Tibial nerve (tissue), 4 donors: ENCODE data around the gene WDR45B. TPM values are rescaled to one million over a fixed set of nuclear protein-coding genes. Genes with fewer than 3 reads are reported as not detected.

Source experiments
- DNase-seq, 2 donors: peaks; one replicate each; pipeline ENCODE4 v3.0.0-alpha.2; 2019; ENCODE audit warnings: low spot score in 2 of 2
- H3K27ac ChIP-seq, 4 donors: fragments of 200-600 bp; sonication (generic) in 3 of 4; one replicate each; pipeline ENCODE4 v1.5.1; 2017 to 2019; ENCODE audit warnings: mild to moderate bottlenecking in 1 of 4
- H3K27me3 ChIP-seq, 2 donors: fragments of 200-600 bp; sonication (generic) in 1 of 2; one replicate each; pipeline versions ENCODE4 v1.5.1 to v1.6.0; 2017 to 2019
- H3K36me3 ChIP-seq, 3 donors: fragments of 200-600 bp; sonication (generic); one replicate each; pipeline ENCODE4 v1.5.1; 2018 to 2019
- H3K4me1 ChIP-seq, 4 donors: fragments of 200-600 bp; sonication (generic) in 3 of 4; one replicate each; pipeline ENCODE4 v1.5.1; 2017 to 2019
- H3K4me3 ChIP-seq, 4 donors: fragments of 200-600 bp; sonication (generic) in 3 of 4; one replicate each; pipeline ENCODE4 v1.5.1; 2017 to 2019; ENCODE audit warnings: mild to moderate bottlenecking in 1 of 4, moderate library complexity in 1 of 4
- H3K9me3 ChIP-seq, 4 donors: fragments of 200-600 bp; sonication (generic) in 3 of 4; one replicate each; pipeline ENCODE4 v1.5.1; 2017 to 2019
- CTCF ChIP-seq, 5 experiments: fragments of 200-600 bp in 3 of 5; fragments of 450-650 bp in 2 of 5; sonication (generic) in 3 of 5; IDR thresholded peaks; one replicate each; pipeline ENCODE4 v1.5.1; 2016 to 2019; ENCODE audit warnings: antibody characterized with exemption in 5 of 5, mild to moderate bottlenecking in 3 of 5, moderate library complexity in 2 of 5
- EP300 ChIP-seq, 2 donors: sonication (generic); formaldehyde crosslinking; IDR thresholded peaks; one replicate each; pipeline ENCODE4 v1.6.1; 2017; ENCODE audit warnings: antibody characterized with exemption in 2 of 2, mild to moderate bottlenecking in 1 of 2
- POLR2A ChIP-seq, 2 donors: fragments of 450-650 bp; IDR thresholded peaks; one replicate each; pipeline ENCODE4 v1.6.1; 2017; ENCODE audit warnings: antibody characterized with exemption in 2 of 2, mild to moderate bottlenecking in 2 of 2, moderate library complexity in 2 of 2
- WGBS, 2 donors: methylation state at CpG; one replicate each; pipeline ENCODE4 v1.1.5; 2018; 5-methylcytosine and 5-hydroxymethylcytosine counted together
- total RNA-seq, 4 donors: library from RNA; depleted of rRNA; stranded (reverse); fragments of >200 nt; gene quantifications; one replicate each; pipeline ENCODE4 v1.1.0, GENCODE V29; 2016

WDR45B gene
- total RNA-seq, 4 donors from 2014 or later, result 64.9 to 114 (median 88.5) TPM

GRCh38 chr17:82678265-82678891 is 30.1 kb upstream of the WDR45B start:
- H3K36me3 ChIP-seq, result peaks cover 0 to 9% (median 0%) of the 10 kb centered on the region in 3 donors
- H3K9me3 ChIP-seq, result peaks cover 0 to 15% (median 5%) of the 10 kb centered on the region in 4 donors
- TF ChIP-seq EP300 (IDR thresholded peaks at IDR 0.05), result no peak
- DNase-seq, result no peak
- H3K27ac ChIP-seq, result no peak overlapping the region
- WGBS, 2 donors, result 86 to 91% methylated on average over 14 of the region's 14 CpGs
- no peak overlapping the region for H3K4me3 ChIP-seq
- no peaks in the 10 kb centered on the region for H3K27me3 ChIP-seq
- peaks cover 0 to 17% (median 2%) of the 10 kb centered on the region in 4 donors for H3K4me1 ChIP-seq

- no peak overlapping the region for H3K4me3 ChIP-seq
- 82 to 89% methylated on average over 23 of the region's 23 CpGs for WGBS, 2 donors
- DNase-seq, result no peak
- no peaks in the 10 kb centered on the region for H3K27me3 ChIP-seq
- peaks cover 0 to 15% (median 5%) of the 10 kb centered on the region in 4 donors for H3K9me3 ChIP-seq
- no peak overlapping the region for H3K27ac ChIP-seq
- peaks cover 0 to 20% (median 2%) of the 10 kb centered on the region in 4 donors for H3K4me1 ChIP-seq
- TF ChIP-seq EP300 (IDR thresholded peaks at IDR 0.05), result no peak
- no peak for TF ChIP-seq POLR2A (IDR thresholded peaks at IDR 0.05)
- no peak for TF ChIP-seq CTCF (IDR thresholded peaks at IDR 0.05)
- peaks cover 0 to 9% (median 0%) of the 10 kb centered on the region in 3 donors for H3K36me3 ChIP-seq
These were observed 29.2 kb upstream of the WDR45B start for GRCh38 chr17:82677353-82677925.

GRCh38 chr17:82675476-82676245 is 27.4 kb upstream of the WDR45B start:
- no peak overlapping the region for H3K4me3 ChIP-seq
- TF ChIP-seq CTCF (IDR thresholded peaks at IDR 0.05), result no peak
- peaks cover 0 to 24% (median 2%) of the 10 kb centered on the region in 4 donors for H3K4me1 ChIP-seq
- H3K27ac ChIP-seq, result peak overlapping the region in 2 of 4 donors; percentile 73 to 74
- H3K9me3 ChIP-seq, result no peaks in the 10 kb centered on the region
- DNase-seq, result no peak
- no peaks in the 10 kb centered on the region for H3K36me3 ChIP-seq
- WGBS, 2 donors, result 84 to 88% methylated on average over 18 of the region's 18 CpGs
- no peaks in the 10 kb centered on the region for H3K27me3 ChIP-seq

- 47 to 51% methylated on average over 20 of the region's 20 CpGs for WGBS, 2 donors
- TF ChIP-seq EP300 (IDR thresholded peaks at IDR 0.05), result no peak
- TF ChIP-seq CTCF (IDR thresholded peaks at IDR 0.05), result no peak
- no peak for TF ChIP-seq POLR2A (IDR thresholded peaks at IDR 0.05)
- Histone ChIP-seq H3K27me3 (no peaks in the 10 kb centered on the region), H3K27ac (peak overlapping the region in 2 of 4 donors; percentile 73 to 74), H3K4me3 (no peak overlapping the region), H3K4me1 (peaks cover 0 to 29% (median 2%) of the 10 kb centered on the region in 4 donors), H3K36me3 (no peaks in the 10 kb centered on the region), H3K9me3 (no peaks in the 10 kb centered on the region)
- DNase-seq, result no peak
These were observed 26.6 kb upstream of the WDR45B start for GRCh38 chr17:82674656-82675475.

GRCh38 chr17:82670661-82671450 is 22.6 kb upstream of the WDR45B start:
- H3K4me3 ChIP-seq, result no peak overlapping the region
- no peak for DNase-seq
- H3K4me1 ChIP-seq, result peaks cover 0 to 37% (median 10%) of the 10 kb centered on the region in 4 donors
- H3K9me3 ChIP-seq, result no peaks in the 10 kb centered on the region
- H3K27ac ChIP-seq, result peak overlapping the region in 3 of 4 donors; percentile 62 to 82 (median 65)
- no peak for TF ChIP-seq EP300 (IDR thresholded peaks at IDR 0.05)
- no peak for TF ChIP-seq CTCF (IDR thresholded peaks at IDR 0.05)
- TF ChIP-seq POLR2A (IDR thresholded peaks at IDR 0.05), result no peak
- peaks cover 0 to 14% (median 0%) of the 10 kb centered on the region in 3 donors for H3K36me3 ChIP-seq
- no peaks in the 10 kb centered on the region for H3K27me3 ChIP-seq
- WGBS, 2 donors, result 84 to 88% methylated on average over 19 of the region's 19 CpGs
